ENCODE measurements around the gene NCSTN. TPM values are rescaled to one million over a fixed set of nuclear protein-coding genes. Genes with fewer than 3 reads are reported as not detected.
A peak's percentile ranks its signal among the peaks of the same experiment; 100 is the strongest.

NCSTN gene
- total and polyA plus RNA-seq, 10 of the 15 experiments (the other 5 are each of a cell fraction or from before 2014, with no cell fraction given), result 33.3 to 88.2 (median 60.4) TPM

- Histone ChIP-seq H3K79me2 (ENCODE audit: control insufficient read depth, insufficient read depth, low read length) (peaks cover 53% of the 10 kb centered on the region), H3K36me3 (ENCODE audit: control insufficient read depth in 2 of 2, insufficient read depth in 2 of 2, low read length in 1 of 2) (peaks cover 18 to 27% of the 10 kb centered on the region in 2 experiments), H3K27ac (ENCODE audit: control insufficient read depth, insufficient read depth) (peak overlapping the region; percentile 78), H3K9me3 (replicated peaks; ENCODE audit: control insufficient read depth, insufficient read depth, low read length) (no peaks in the 10 kb centered on the region), H3K4me1 (ENCODE audit: control insufficient read depth, insufficient read depth, low read length) (peaks cover 20% of the 10 kb centered on the region), H3K9ac (ENCODE audit: control insufficient read depth, insufficient read depth, low read length) (peak overlapping the region; percentile 42; the same call in 1 of the 2 replicates), H4K20me1 (ENCODE audit: control insufficient read depth, insufficient read depth) (no peaks in the 10 kb centered on the region), H3K4me3 (0 out of 2 replicates have a peak overlapping the region, but pooled peaks have one; percentile 31), H3K27me3 (replicated peaks in 1 of 2; ENCODE audit: control insufficient read depth in 2 of 2, insufficient read depth in 2 of 2, low read length in 1 of 2) (no peaks in the 10 kb centered on the region), H2AFZ (ENCODE audit: control insufficient read depth, low read depth, low read length) (no peak overlapping the region; the same call in 1 of the 2 replicates), H3K4me2 (ENCODE audit: control insufficient read depth, insufficient read depth) (peak overlapping the region; percentile 90)
- CTCF ChIA-PET, result interaction anchor here (0.6 to 2.9 kb wide), 14 partner anchors 8 to 423 kb away, joined by 3 to 23 read pairs (median 4); no protein-coding TSS in a partner anchor
- peak; percentile 46 for DNase-seq (ENCODE audit: low read depth, low spot score)
- in situ Hi-C loops (cut with MboI), result loop anchor here (25.0 kb wide), 1 partner anchor 1310 kb away; no protein-coding TSS in a partner anchor
- no peak for FAIRE-seq
- ATAC-seq, result peak; percentile 71
- RAD21 ChIA-PET (ENCODE audit: unreplicated experiment), result interaction anchor here (0.7 to 1.8 kb wide), 4 partner anchors 29 to 262 kb away, joined by 3 to 11 read pairs (median 3); no protein-coding TSS in a partner anchor
- POLR2A ChIA-PET, result interaction anchor here (0.6 to 4.8 kb wide), 7 partner anchors 9 to 332 kb away, joined by 3 to 25 read pairs (median 4); no protein-coding TSS in a partner anchor
- intact Hi-C loops (cut with micrococcal nuclease; ENCODE audit: unreplicated experiment), result no loop called here
- SMC1A ChIA-PET (ENCODE audit: uncharacterized antibody, unreplicated experiment), result interaction anchor here (0.8 to 2.0 kb wide), 8 partner anchors 8 to 234 kb away, joined by 3 to 6 read pairs (median 4); no protein-coding TSS in a partner anchor
- WGBS (ENCODE audit: insufficient coverage, insufficient replicate concordance, low lambda C conversion rate, missing lambda C conversion rate), result 23% methylated on average over 4 of the region's 4 CpGs
- BruUV-seq (replicated peaks), result no TSS peak
- TF ChIP-seq IKZF1 (conservative IDR thresholded peaks at IDR 0.05), result 0 out of 2 replicates have a peak, but pooled peaks have one; percentile 44
- no peak for TF ChIP-seq SP1 (IDR thresholded peaks at IDR 0.05; ENCODE audit: low read depth, low read length)
- TF ChIP-seq, protein P1, sequence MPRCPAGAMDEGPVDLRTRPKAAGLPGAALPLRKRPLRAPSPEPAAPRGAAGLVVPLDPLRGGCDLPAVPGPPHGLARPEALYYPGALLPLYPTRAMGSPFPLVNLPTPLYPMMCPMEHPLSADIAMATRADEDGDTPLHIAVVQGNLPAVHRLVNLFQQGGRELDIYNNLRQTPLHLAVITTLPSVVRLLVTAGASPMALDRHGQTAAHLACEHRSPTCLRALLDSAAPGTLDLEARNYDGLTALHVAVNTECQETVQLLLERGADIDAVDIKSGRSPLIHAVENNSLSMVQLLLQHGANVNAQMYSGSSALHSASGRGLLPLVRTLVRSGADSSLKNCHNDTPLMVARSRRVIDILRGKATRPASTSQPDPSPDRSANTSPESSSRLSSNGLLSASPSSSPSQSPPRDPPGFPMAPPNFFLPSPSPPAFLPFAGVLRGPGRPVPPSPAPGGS (IDR thresholded peaks at IDR 0.05; ENCODE audit: borderline replicate concordance, insufficient read depth, low read depth, low read length, poor library complexity, severe bottlenecking), result no peak
- no peak for TF ChIP-seq EZH2 (IDR thresholded peaks at IDR 0.05; ENCODE audit: borderline replicate concordance, control insufficient read depth, low read depth, low read length)
- TF ChIP-seq RBBP5 (conservative IDR thresholded peaks at IDR 0.05), result no peak
- TF ChIP-seq STAT3 (IDR thresholded peaks at IDR 0.05; ENCODE audit: low read depth, low read length), result no peak
- peak; percentile 97 for TF ChIP-seq SPI1 (IDR thresholded peaks at IDR 0.05; ENCODE audit: borderline replicate concordance, insufficient read depth, low read depth, low read length)
- TF ChIP-seq CREM (IDR thresholded peaks at IDR 0.05; ENCODE audit: low read depth), result no peak
- no peak for TF ChIP-seq TCF7 (IDR thresholded peaks at IDR 0.05; ENCODE audit: borderline replicate concordance)
- TF ChIP-seq, protein P2, sequence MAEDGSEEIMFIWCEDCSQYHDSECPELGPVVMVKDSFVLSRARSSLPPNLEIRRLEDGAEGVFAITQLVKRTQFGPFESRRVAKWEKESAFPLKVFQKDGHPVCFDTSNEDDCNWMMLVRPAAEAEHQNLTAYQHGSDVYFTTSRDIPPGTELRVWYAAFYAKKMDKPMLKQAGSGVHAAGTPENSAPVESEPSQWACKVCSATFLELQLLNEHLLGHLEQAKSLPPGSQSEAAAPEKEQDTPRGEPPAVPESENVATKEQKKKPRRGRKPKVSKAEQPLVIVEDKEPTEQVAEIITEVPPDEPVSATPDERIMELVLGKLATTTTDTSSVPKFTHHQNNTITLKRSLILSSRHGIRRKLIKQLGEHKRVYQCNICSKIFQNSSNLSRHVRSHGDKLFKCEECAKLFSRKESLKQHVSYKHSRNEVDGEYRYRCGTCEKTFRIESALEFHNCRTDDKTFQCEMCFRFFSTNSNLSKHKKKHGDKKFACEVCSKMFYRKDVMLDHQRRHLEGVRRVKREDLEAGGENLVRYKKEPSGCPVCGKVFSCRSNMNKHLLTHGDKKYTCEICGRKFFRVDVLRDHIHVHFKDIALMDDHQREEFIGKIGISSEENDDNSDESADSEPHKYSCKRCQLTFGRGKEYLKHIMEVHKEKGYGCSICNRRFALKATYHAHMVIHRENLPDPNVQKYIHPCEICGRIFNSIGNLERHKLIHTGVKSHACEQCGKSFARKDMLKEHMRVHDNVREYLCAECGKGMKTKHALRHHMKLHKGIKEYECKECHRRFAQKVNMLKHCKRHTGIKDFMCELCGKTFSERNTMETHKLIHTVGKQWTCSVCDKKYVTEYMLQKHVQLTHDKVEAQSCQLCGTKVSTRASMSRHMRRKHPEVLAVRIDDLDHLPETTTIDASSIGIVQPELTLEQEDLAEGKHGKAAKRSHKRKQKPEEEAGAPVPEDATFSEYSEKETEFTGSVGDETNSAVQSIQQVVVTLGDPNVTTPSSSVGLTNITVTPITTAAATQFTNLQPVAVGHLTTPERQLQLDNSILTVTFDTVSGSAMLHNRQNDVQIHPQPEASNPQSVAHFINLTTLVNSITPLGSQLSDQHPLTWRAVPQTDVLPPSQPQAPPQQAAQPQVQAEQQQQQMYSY (CRISPR knock-in tag; IDR thresholded peaks at IDR 0.05), result no peak
- TF ChIP-seq, protein P3, sequence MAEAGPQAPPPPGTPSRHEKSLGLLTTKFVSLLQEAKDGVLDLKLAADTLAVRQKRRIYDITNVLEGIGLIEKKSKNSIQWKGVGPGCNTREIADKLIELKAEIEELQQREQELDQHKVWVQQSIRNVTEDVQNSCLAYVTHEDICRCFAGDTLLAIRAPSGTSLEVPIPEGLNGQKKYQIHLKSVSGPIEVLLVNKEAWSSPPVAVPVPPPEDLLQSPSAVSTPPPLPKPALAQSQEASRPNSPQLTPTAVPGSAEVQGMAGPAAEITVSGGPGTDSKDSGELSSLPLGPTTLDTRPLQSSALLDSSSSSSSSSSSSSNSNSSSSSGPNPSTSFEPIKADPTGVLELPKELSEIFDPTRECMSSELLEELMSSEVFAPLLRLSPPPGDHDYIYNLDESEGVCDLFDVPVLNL (IDR thresholded peaks at IDR 0.05; ENCODE audit: low read depth, low read length), result no peak
- TF ChIP-seq SREBF2 (IDR thresholded peaks at IDR 0.05; ENCODE audit: low read length), result no peak
- no peak for TF ChIP-seq HCFC1 (IDR thresholded peaks at IDR 0.05; ENCODE audit: low read length)
- no peak for TF ChIP-seq CEBPB (IDR thresholded peaks at IDR 0.05; ENCODE audit: borderline replicate concordance in 1 of 2, low read depth in 2 of 2, low read length in 2 of 2)
- no peak for TF ChIP-seq ZNF274 (IDR thresholded peaks at IDR 0.05; ENCODE audit: insufficient read depth, insufficient read length)
- no peak for TF ChIP-seq GATAD2B (conservative IDR thresholded peaks at IDR 0.05; ENCODE audit: low read depth)
- TF ChIP-seq, protein P4, sequence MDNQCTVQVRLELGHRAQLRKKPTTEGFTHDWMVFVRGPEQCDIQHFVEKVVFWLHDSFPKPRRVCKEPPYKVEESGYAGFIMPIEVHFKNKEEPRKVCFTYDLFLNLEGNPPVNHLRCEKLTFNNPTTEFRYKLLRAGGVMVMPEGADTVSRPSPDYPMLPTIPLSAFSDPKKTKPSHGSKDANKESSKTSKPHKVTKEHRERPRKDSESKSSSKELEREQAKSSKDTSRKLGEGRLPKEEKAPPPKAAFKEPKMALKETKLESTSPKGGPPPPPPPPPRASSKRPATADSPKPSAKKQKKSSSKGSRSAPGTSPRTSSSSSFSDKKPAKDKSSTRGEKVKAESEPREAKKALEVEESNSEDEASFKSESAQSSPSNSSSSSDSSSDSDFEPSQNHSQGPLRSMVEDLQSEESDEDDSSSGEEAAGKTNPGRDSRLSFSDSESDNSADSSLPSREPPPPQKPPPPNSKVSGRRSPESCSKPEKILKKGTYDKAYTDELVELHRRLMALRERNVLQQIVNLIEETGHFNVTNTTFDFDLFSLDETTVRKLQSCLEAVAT (IDR thresholded peaks at IDR 0.05), result no peak
Observed at GRCh38 chr1:160346958-160347357, 3.8 kb downstream of the NCSTN start.

Measured in GM12878 (cell line).